ENCODE data around the gene BLOC1S1.

GRCh38 chr12:55688716-55689655, 26.9 kb upstream of the BLOC1S1 start:
- TF ChIP-seq, protein P1, sequence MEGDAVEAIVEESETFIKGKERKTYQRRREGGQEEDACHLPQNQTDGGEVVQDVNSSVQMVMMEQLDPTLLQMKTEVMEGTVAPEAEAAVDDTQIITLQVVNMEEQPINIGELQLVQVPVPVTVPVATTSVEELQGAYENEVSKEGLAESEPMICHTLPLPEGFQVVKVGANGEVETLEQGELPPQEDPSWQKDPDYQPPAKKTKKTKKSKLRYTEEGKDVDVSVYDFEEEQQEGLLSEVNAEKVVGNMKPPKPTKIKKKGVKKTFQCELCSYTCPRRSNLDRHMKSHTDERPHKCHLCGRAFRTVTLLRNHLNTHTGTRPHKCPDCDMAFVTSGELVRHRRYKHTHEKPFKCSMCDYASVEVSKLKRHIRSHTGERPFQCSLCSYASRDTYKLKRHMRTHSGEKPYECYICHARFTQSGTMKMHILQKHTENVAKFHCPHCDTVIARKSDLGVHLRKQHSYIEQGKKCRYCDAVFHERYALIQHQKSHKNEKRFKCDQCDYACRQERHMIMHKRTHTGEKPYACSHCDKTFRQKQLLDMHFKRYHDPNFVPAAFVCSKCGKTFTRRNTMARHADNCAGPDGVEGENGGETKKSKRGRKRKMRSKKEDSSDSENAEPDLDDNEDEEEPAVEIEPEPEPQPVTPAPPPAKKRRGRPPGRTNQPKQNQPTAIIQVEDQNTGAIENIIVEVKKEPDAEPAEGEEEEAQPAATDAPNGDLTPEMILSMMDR (IDR thresholded peaks at IDR 0.05) = no peak
- TF ChIP-seq ZFX (IDR thresholded peaks at IDR 0.05; ENCODE audit: borderline replicate concordance) = no peak
